ENCODE results near the gene HERC2.

Gene HERC2

GRCh38 chr15:28269097-28269496 lies 52.9 kb downstream of the HERC2 start:
- H2AFZ ChIP-seq (ENCODE audit: low read depth, low read length) = no peak overlapping the region
- peaks cover 83% of the 10 kb centered on the region for H3K36me3 ChIP-seq (ENCODE audit: insufficient read depth, low read length)
- no peak overlapping the region for H3K27ac ChIP-seq (ENCODE audit: low read length)
- TF ChIP-seq CTCF (IDR thresholded peaks at IDR 0.05; ENCODE audit: borderline replicate concordance, extremely low read depth, low read length, poor library complexity, severe bottlenecking) (no peak), EZH2 (IDR thresholded peaks at IDR 0.05; ENCODE audit: borderline replicate concordance, low read depth, low read length, severe bottlenecking) (no peak)
- ATAC-seq (ENCODE audit: insufficient read depth, low read depth) (no peak), DNase-seq (no peak)
- H3K4me2 ChIP-seq (ENCODE audit: insufficient read depth, low read length) = no peak overlapping the region
- H3K4me3 ChIP-seq (ENCODE audit: low read depth in 1 of 2, low read length in 2 of 2) = no peak overlapping the region
- H3K9me3 ChIP-seq (ENCODE audit: insufficient read depth, low read length, severe bottlenecking) = no peaks in the 10 kb centered on the region
- no peak overlapping the region for H3K9ac ChIP-seq (ENCODE audit: low read depth, low read length)
- H3K27me3 ChIP-seq (ENCODE audit: insufficient read depth, low read length, poor library complexity) = no peaks in the 10 kb centered on the region
- no peaks in the 10 kb centered on the region for H4K20me1 ChIP-seq (ENCODE audit: insufficient read depth, low read length)
- H3K79me2 ChIP-seq (ENCODE audit: insufficient read depth, low read length) = 0 out of 2 replicates have a peak, but pooled peaks cover 2% of the 10 kb centered on the region
- H3K4me1 ChIP-seq (ENCODE audit: insufficient read depth, low read length) = no peaks in the 10 kb centered on the region

- H3K36me3 ChIP-seq (ENCODE audit: insufficient read depth, low read length) = peaks cover 84% of the 10 kb centered on the region
- no peaks in the 10 kb centered on the region for H3K4me1 ChIP-seq (ENCODE audit: insufficient read depth, low read length)
Measured at GRCh38 chr15:28267727-28268126, 54.3 kb downstream of the HERC2 start.

GRCh38 chr15:28265334-28266019 lies 56.5 kb downstream of the HERC2 start:
- H4K20me1 ChIP-seq (ENCODE audit: insufficient read depth, low read length) = peaks cover 3% of the 10 kb centered on the region; the same call in 1 of the 2 replicates
- no peak for DNase-seq
- no peak overlapping the region for H3K4me2 ChIP-seq (ENCODE audit: insufficient read depth, low read length)
- H3K79me2 ChIP-seq (ENCODE audit: insufficient read depth, low read length) = peaks cover 2% of the 10 kb centered on the region; the same call in 1 of the 2 replicates
- TF ChIP-seq EZH2 (IDR thresholded peaks at IDR 0.05; ENCODE audit: borderline replicate concordance, low read depth, low read length, severe bottlenecking) = no peak
- TF ChIP-seq CTCF (IDR thresholded peaks at IDR 0.05; ENCODE audit: borderline replicate concordance, extremely low read depth, low read length, poor library complexity, severe bottlenecking) = no peak
- H3K4me1 ChIP-seq (ENCODE audit: insufficient read depth, low read length) = no peaks in the 10 kb centered on the region
- ATAC-seq (ENCODE audit: insufficient read depth, low read depth) = no peak
- peaks cover 85% of the 10 kb centered on the region for H3K36me3 ChIP-seq (ENCODE audit: insufficient read depth, low read length)
- H3K4me3 ChIP-seq (ENCODE audit: low read depth in 1 of 2, low read length in 2 of 2) = no peak overlapping the region
- no peak overlapping the region for H3K27ac ChIP-seq (ENCODE audit: low read length)
- H3K27me3 ChIP-seq (ENCODE audit: insufficient read depth, low read length, poor library complexity) = no peaks in the 10 kb centered on the region
- no peaks in the 10 kb centered on the region for H3K9me3 ChIP-seq (ENCODE audit: insufficient read depth, low read length, severe bottlenecking)
- no peak overlapping the region for H3K9ac ChIP-seq (ENCODE audit: low read depth, low read length)
- H2AFZ ChIP-seq (ENCODE audit: low read depth, low read length) = no peak overlapping the region

More at GRCh38 chr15:28267727-28268126, 54.3 kb downstream of the HERC2 start:
- Histone ChIP-seq H3K4me3 (ENCODE audit: low read depth in 1 of 2, low read length in 2 of 2) (no peak overlapping the region), H4K20me1 (ENCODE audit: insufficient read depth, low read length) (no peaks in the 10 kb centered on the region), H2AFZ (ENCODE audit: low read depth, low read length) (no peak overlapping the region), H3K9me3 (ENCODE audit: insufficient read depth, low read length, severe bottlenecking) (no peaks in the 10 kb centered on the region), H3K27me3 (ENCODE audit: insufficient read depth, low read length, poor library complexity) (no peaks in the 10 kb centered on the region), H3K9ac (ENCODE audit: low read depth, low read length) (no peak overlapping the region), H3K4me2 (ENCODE audit: insufficient read depth, low read length) (no peak overlapping the region), H3K27ac (ENCODE audit: low read length) (no peak overlapping the region), H3K79me2 (ENCODE audit: insufficient read depth, low read length) (0 out of 2 replicates have a peak, but pooled peaks cover 2% of the 10 kb centered on the region)
- ATAC-seq (ENCODE audit: insufficient read depth, low read depth) (no peak), DNase-seq (no peak)
- no peak for TF ChIP-seq EZH2 (IDR thresholded peaks at IDR 0.05; ENCODE audit: borderline replicate concordance, low read depth, low read length, severe bottlenecking)
- no peak for TF ChIP-seq CTCF (IDR thresholded peaks at IDR 0.05; ENCODE audit: borderline replicate concordance, extremely low read depth, low read length, poor library complexity, severe bottlenecking)

Measured in DND-41 (cell line).